H1 (cell line): Measurements from ENCODE around the gene NOP16. TPM values are rescaled to one million over a fixed set of nuclear protein-coding genes. Genes with fewer than 3 reads are reported as not detected.

Experiments used
- SUZ12 ChIP-seq: fragments of 200-600 bp; sonication (generic); IDR thresholded peaks from 2 replicates; pipeline ENCODE4 v1.6.1; 2012; ENCODE audit warnings: mild to moderate bottlenecking, inconsistent platforms, low read length, moderate library complexity, mixed read lengths
- polyA plus RNA-seq, 7 experiments: library from polyadenylated mRNA; depleted of rRNA in 3 of 7; stranded (reverse) in 5 of 7; unstranded in 2 of 7; fragments of >200 nt in 5 of 7; fragments of 200-250 nt in 2 of 7; gene quantifications; 1 replicate in 5 of 7; 2 replicates in 1 of 7; 4 replicates in 1 of 7; pipeline versions ENCODE4 v1.2.1 to v1.2.3, GENCODE V29; 2011 to 2013; ENCODE audit warnings: missing spikeins in 2 of 7, mixed read lengths in 2 of 7
- total RNA-seq: library from RNA; stranded (reverse); fragmentation: NEBNext Ultra II Directional; extraction: Animal tissue kit (Norgen Biotek cat#: 25700); gene quantifications from 2 replicates; pipeline ENCODE4 v1.2.1, GENCODE V29; 2021

Gene NOP16
- total and polyA plus RNA-seq, 2 of the 8 experiments (the other 6 are each of a cell fraction or from before 2014, with no cell fraction given), result 46.9 to 65.2 TPM

DNA sequence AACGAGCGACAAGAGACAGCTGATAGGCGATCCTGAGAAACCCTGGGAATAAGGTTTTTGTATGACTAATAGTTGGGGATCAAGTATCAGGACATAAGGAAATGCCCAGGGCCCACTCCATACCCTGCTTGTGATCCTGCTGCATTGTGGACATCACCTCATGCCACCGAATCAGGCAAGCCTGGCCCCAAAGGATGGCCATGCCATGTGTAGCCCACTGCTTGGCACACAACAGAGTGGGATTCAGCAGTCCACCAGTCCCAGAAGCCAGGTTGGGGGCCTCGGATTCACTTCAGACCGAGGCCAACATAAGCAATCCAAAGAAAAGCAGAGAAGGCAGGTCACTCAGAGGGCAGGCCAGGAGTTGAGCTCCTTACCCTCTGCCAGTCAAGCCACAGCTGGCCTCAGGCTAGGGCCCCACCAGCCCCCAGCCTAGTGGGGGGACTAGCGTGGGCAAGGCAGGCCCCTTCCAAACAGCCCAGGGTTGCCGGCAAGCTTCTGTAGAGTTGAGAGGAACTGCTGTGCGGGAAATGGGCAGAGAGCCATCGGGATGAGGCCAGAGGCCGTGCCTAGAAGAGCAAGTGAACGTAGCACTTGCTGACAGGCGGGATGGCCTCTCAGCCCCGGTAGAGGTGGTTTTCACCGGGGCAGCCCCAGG is 5.0 kb downstream of the NOP16 start (continued):
- no peak for TF ChIP-seq SUZ12
